Measurements from ENCODE around the gene KRTAP10-12. TPM values are rescaled to one million over a fixed set of nuclear protein-coding genes. Genes with fewer than 3 reads are reported as not detected.

The KRTAP10-12 gene
- total and polyA plus RNA-seq, 2 of the 4 experiments (the other 2 are of a cell fraction): not detected

DNA sequence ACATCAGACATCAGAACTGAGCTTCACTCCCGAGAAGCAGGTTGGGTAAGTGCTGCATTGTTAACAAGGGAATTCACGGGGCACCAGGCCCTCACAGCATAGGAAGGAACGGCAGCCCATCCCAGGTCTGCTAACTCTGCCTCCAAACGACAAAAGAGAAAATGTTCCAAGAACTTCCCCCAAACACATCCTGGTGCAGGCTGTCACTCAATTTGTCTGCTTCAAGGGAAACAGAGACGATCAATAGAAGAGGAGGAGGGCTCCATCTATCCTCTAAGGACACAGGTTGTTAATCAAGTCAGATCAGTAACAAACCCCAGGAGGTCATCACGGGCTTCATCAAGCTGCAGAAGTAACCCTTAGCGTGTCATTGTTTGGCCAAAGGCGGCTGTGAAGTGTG lies 17.9 kb downstream of the KRTAP10-12 start:
- no peak overlapping the region for H4K5ac ChIP-seq (ENCODE audit: low read depth, low read length)
- no peaks in the 10 kb centered on the region for H3K9me1 ChIP-seq (ENCODE audit: insufficient read depth, low read length)
- no peak overlapping the region for H3K18ac ChIP-seq (ENCODE audit: low read depth, low read length)
- dilution Hi-C loops (cut with HindIII; ENCODE audit: low sequenced_read_pairs, unreplicated experiment) (no loop called here), in situ Hi-C loops (cut with MboI; ENCODE audit: low sequenced_read_pairs) (no loop called here), intact Hi-C loops (cut with micrococcal nuclease) (loop anchor here (10.0 kb wide), 1 partner anchor 60 kb away; the partner anchor contains the start of genes KRTAP12-3 and KRTAP12-4)
- H3K56ac ChIP-seq (ENCODE audit: extremely low read depth, insufficient read depth, low read length): no peak overlapping the region
- ChIA-PET POLR2A (ENCODE audit: unreplicated experiment) (no interaction called here), CTCF (no interaction called here)
- no peak overlapping the region for H2AK5ac ChIP-seq (ENCODE audit: low read depth, low read length)
- H3K79me1 ChIP-seq (ENCODE audit: low read depth in 1 of 2, low read length in 2 of 2): no peaks in the 10 kb centered on the region
- no peaks in the 10 kb centered on the region for H3K4me1 ChIP-seq (ENCODE audit: control insufficient read depth, insufficient read depth, low read length)
- H2AFZ ChIP-seq (replicated peaks; ENCODE audit: low read length, poor library complexity): no peak overlapping the region
- peaks cover 61% of the 10 kb centered on the region for H3K27me3 ChIP-seq (ENCODE audit: control insufficient read depth, insufficient read depth, low read length)
- H4K91ac ChIP-seq (ENCODE audit: insufficient read depth, low read depth, low read length): no peak overlapping the region
- H2AK9ac ChIP-seq (replicated peaks; ENCODE audit: low read depth, low read length, poor library complexity): no peak overlapping the region
- no peak overlapping the region for H3K14ac ChIP-seq (replicated peaks; ENCODE audit: low read depth, low read length)
- no peak overlapping the region for H3K27ac ChIP-seq (ENCODE audit: insufficient read depth, low read length)
- H2BK20ac ChIP-seq (ENCODE audit: low read depth, low read length): no peak overlapping the region
- H4K8ac ChIP-seq (ENCODE audit: low read depth in 2 of 2, low read length in 2 of 2): no peak overlapping the region
- no peaks in the 10 kb centered on the region for H3K36me3 ChIP-seq (ENCODE audit: control insufficient read depth, insufficient read depth, low read length)
- H3K23ac ChIP-seq (ENCODE audit: low read depth, low read length): no peak overlapping the region
- ATAC-seq (ENCODE audit: low read depth): no peak
- no TSS peak for BruUV-seq (replicated peaks)
- no peak overlapping the region for H3K4ac ChIP-seq (ENCODE audit: low read depth, low read length)
- DNase-seq: no peak
- H2BK5ac ChIP-seq (ENCODE audit: low read depth, low read length, poor library complexity, severe bottlenecking): no peak overlapping the region
- H2BK15ac ChIP-seq (ENCODE audit: low read depth, low read length): no peak overlapping the region
- no peak overlapping the region for H3K4me2 ChIP-seq (ENCODE audit: low read depth, low read length)
- H3K9me3 ChIP-seq (ENCODE audit: control insufficient read depth, insufficient read depth, low read length): no peaks in the 10 kb centered on the region
- no peak overlapping the region for H2BK120ac ChIP-seq (ENCODE audit: low read depth, low read length)
- no peak overlapping the region for H3K4me3 ChIP-seq (ENCODE audit: insufficient read depth, low read depth, low read length)
- TF ChIP-seq CEBPB (IDR thresholded peaks at IDR 0.05; ENCODE audit: low read depth, low read length): no peak
- TF ChIP-seq, protein P1, sequence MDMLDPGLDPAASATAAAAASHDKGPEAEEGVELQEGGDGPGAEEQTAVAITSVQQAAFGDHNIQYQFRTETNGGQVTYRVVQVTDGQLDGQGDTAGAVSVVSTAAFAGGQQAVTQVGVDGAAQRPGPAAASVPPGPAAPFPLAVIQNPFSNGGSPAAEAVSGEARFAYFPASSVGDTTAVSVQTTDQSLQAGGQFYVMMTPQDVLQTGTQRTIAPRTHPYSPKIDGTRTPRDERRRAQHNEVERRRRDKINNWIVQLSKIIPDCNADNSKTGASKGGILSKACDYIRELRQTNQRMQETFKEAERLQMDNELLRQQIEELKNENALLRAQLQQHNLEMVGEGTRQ (IDR thresholded peaks at IDR 0.05; ENCODE audit: low read depth, low read length): no peak
- TF ChIP-seq RFX5 (IDR thresholded peaks at IDR 0.05; ENCODE audit: low read depth, low read length): no peak
- no peak for TF ChIP-seq FOS (IDR thresholded peaks at IDR 0.05; ENCODE audit: low read depth, low read length)
- no peak for TF ChIP-seq ELK1 (IDR thresholded peaks at IDR 0.05; ENCODE audit: borderline replicate concordance, low read depth, low read length)
- no peak for TF ChIP-seq CHD1 (IDR thresholded peaks at IDR 0.05; ENCODE audit: low read depth, low read length)
- TF ChIP-seq MAFK (IDR thresholded peaks at IDR 0.05; ENCODE audit: low read depth, low read length): no peak
- TF ChIP-seq MXI1 (IDR thresholded peaks at IDR 0.05; ENCODE audit: borderline replicate concordance, low read depth, low read length): no peak
- no peak for TF ChIP-seq MAZ (IDR thresholded peaks at IDR 0.05; ENCODE audit: borderline replicate concordance, low read depth, low read length)
- TF ChIP-seq SMC3 (IDR thresholded peaks at IDR 0.05; ENCODE audit: low read depth, low read length): no peak
- TF ChIP-seq NFE2L2 (IDR thresholded peaks at IDR 0.05; ENCODE audit: low read depth, low read length): no peak
- no peak for TF ChIP-seq BHLHE40 (IDR thresholded peaks at IDR 0.05; ENCODE audit: low read depth, low read length)
- TF ChIP-seq RAD21 (IDR thresholded peaks at IDR 0.05; ENCODE audit: low read length): no peak
- TF ChIP-seq POLR2A (IDR thresholded peaks at IDR 0.05; ENCODE audit: low read depth, low read length): no peak
- TF ChIP-seq RCOR1 (IDR thresholded peaks at IDR 0.05; ENCODE audit: insufficient replicate concordance, low read length): no peak
- TF ChIP-seq, protein P2, sequence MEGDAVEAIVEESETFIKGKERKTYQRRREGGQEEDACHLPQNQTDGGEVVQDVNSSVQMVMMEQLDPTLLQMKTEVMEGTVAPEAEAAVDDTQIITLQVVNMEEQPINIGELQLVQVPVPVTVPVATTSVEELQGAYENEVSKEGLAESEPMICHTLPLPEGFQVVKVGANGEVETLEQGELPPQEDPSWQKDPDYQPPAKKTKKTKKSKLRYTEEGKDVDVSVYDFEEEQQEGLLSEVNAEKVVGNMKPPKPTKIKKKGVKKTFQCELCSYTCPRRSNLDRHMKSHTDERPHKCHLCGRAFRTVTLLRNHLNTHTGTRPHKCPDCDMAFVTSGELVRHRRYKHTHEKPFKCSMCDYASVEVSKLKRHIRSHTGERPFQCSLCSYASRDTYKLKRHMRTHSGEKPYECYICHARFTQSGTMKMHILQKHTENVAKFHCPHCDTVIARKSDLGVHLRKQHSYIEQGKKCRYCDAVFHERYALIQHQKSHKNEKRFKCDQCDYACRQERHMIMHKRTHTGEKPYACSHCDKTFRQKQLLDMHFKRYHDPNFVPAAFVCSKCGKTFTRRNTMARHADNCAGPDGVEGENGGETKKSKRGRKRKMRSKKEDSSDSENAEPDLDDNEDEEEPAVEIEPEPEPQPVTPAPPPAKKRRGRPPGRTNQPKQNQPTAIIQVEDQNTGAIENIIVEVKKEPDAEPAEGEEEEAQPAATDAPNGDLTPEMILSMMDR (conservative IDR thresholded peaks at IDR 0.05; ENCODE audit: low read depth, low read length): no peak
- H4K20me1 ChIP-seq (ENCODE audit: insufficient read depth, low read length): no peaks in the 10 kb centered on the region
- WGBS, 2 experiments (ENCODE audit: extremely low coverage in 2 of 2, insufficient read length in 1 of 2): no CpG with 5 or more reads among the region's 8 CpGs
- H3K9ac ChIP-seq (ENCODE audit: low read depth, low read length): no peak overlapping the region
